HepG2 (cell line): Measurements from ENCODE around the gene AK6. TPM values are rescaled to one million over a fixed set of nuclear protein-coding genes. Genes with fewer than 3 reads are reported as not detected.

Experiments
- ATAC-seq: fragments of 200-7000 bp; cut with Tn5 transposase; 3 replicates; pipeline ENCODE4 v1.9.1; 2020; ENCODE audit warnings: mild to moderate bottlenecking, moderate library complexity
- BruUV-seq: library from RNA; stranded (reverse); fragments of 400-500 nt; replicated peaks from 2 replicates; lab custom pipeline; 2021; lab: Mats Ljungman, UMichigan
- CTCF ChIA-PET: fragments of 300-600 bp; formaldehyde crosslinking; extraction: SDS; loops from one replicate; lab custom pipeline; 2021; ENCODE audit warnings: low total read pairs, inconsistent platforms, low intra/inter-chr PET ratio; lab: Yijun Ruan, JAX
- POLR2A ChIA-PET: fragments of 350-600 bp; sonication (Branson Sonifier 250); formaldehyde crosslinking; loops from one replicate; lab custom pipeline; 2020; ENCODE audit warnings: antibody characterized with exemption, inconsistent platforms; lab: Yijun Ruan, JAX
- DNase-seq: peaks from one replicate; pipeline ENCODE4 v3.0.0-alpha.2; 2015; ENCODE audit warnings: low spot score
- FAIRE-seq: peaks from 3 replicates; lab custom pipeline; 2011; peaks lifted over from hg19 to GRCh38; lab: Jason Lieb, UNC
- H2AFZ ChIP-seq: one replicate; pipeline ENCODE4 v1.6.1; 2011; ENCODE audit warnings: low read length, inconsistent platforms
- H3K27ac ChIP-seq: fragments of 300-600 bp; 3 replicates; pipeline ENCODE4 v1.8.0; 2011; ENCODE audit warnings: mixed run types, mild to moderate bottlenecking, mixed read lengths, low read length, inconsistent platforms; ENCODE audit not compliant: insufficient read depth; ENCODE audit errors: extremely low read length
- H3K27me3 ChIP-seq, 2 experiments: fragments of 200-600 bp in 1 of 2; 2 replicates in 1 of 2; 3 replicates in 1 of 2; pipeline versions ENCODE4 v1.6.0 to v1.8.0; 2011; ENCODE audit warnings: low read length in 2 of 2, mild to moderate bottlenecking in 2 of 2, moderate library complexity in 2 of 2, inconsistent platforms in 1 of 2; ENCODE audit not compliant: insufficient read depth in 2 of 2, control insufficient read depth in 1 of 2
- H3K36me3 ChIP-seq, 2 experiments: fragments of 200-600 bp in 1 of 2; replicated peaks in 1 of 2; 2 replicates in 1 of 2; 3 replicates in 1 of 2; pipeline versions ENCODE4 v1.5.1 to v1.8.0; 2011; ENCODE audit warnings: low read length in 2 of 2, inconsistent platforms in 1 of 2; ENCODE audit not compliant: insufficient read depth in 2 of 2, control insufficient read depth in 1 of 2
- H3K4me1 ChIP-seq: 2 replicates; pipeline ENCODE4 v1.5.1; 2012; ENCODE audit warnings: low read length, inconsistent platforms; ENCODE audit not compliant: insufficient read depth
- H3K4me2 ChIP-seq: 2 replicates; pipeline ENCODE4 v1.6.0; 2011; ENCODE audit warnings: low read depth, low read length, inconsistent platforms
- H3K4me3 ChIP-seq, 3 experiments: fragments of 200-600 bp in 1 of 3; sonication (generic), shearing (Covaris generic) in 1 of 3; replicated peaks in 1 of 3; 2 replicates each; pipeline ENCODE4 v1.5.1; 2011 to 2016; ENCODE audit warnings: low read length in 3 of 3, inconsistent platforms in 2 of 3, low read depth in 2 of 3, mild to moderate bottlenecking in 2 of 3, control low read depth in 1 of 3, mixed read lengths in 1 of 3; ENCODE audit not compliant: insufficient read depth in 1 of 3
- H3K79me2 ChIP-seq: one replicate; pipeline ENCODE4 v1.6.1; 2011; ENCODE audit warnings: low read length, inconsistent platforms; ENCODE audit not compliant: insufficient read depth
- H3K9ac ChIP-seq: 2 replicates; pipeline ENCODE4 v1.6.0; 2011; ENCODE audit warnings: mild to moderate bottlenecking, low read depth, low read length, inconsistent platforms; ENCODE audit not compliant: insufficient read depth
- H3K9me3 ChIP-seq: 2 replicates; pipeline ENCODE4 v1.5.1; 2012; ENCODE audit warnings: mild to moderate bottlenecking, low read length
- H4K20me1 ChIP-seq: 2 replicates; pipeline ENCODE4 v1.6.0; 2011; ENCODE audit warnings: inconsistent platforms, mild to moderate bottlenecking, low read length, moderate library complexity; ENCODE audit not compliant: insufficient read depth
- CTCF ChIP-seq: sonication (generic); formaldehyde crosslinking; IDR thresholded peaks from 2 replicates; pipeline ENCODE4 v1.5.0; 2020; ENCODE audit warnings: mild to moderate bottlenecking, missing genetic modification reagents, moderate library complexity
- EP300 ChIP-seq, 3 experiments: sonication (generic) in 1 of 3; formaldehyde crosslinking in 1 of 3; IDR thresholded peaks; 2 replicates each; pipeline versions ENCODE4 v1.5.1 to v1.6.1; 2011 to 2020; ENCODE audit warnings: low read depth in 2 of 3, low read length in 2 of 3, borderline replicate concordance in 1 of 3, improper control_type of control experiment in 1 of 3, mild to moderate bottlenecking in 1 of 3, missing genetic modification reagents in 1 of 3, moderate library complexity in 1 of 3
- NFIC ChIP-seq: IDR thresholded peaks from 2 replicates; pipeline ENCODE4 v1.6.1; 2012; ENCODE audit warnings: mild to moderate bottlenecking, low read length, inconsistent platforms
- ONECUT2 ChIP-seq: sonication (generic); formaldehyde crosslinking; IDR thresholded peaks from 2 replicates; pipeline ENCODE4 v1.4.0; 2020; ENCODE audit warnings: missing genetic modification reagents
- STAG1 ChIP-seq: sonication (generic); formaldehyde crosslinking; IDR thresholded peaks from 2 replicates; pipeline ENCODE4 v1.4.0; 2020; ENCODE audit warnings: missing genetic modification reagents
- THAP7 ChIP-seq: sonication (generic); formaldehyde crosslinking; IDR thresholded peaks from 2 replicates; pipeline ENCODE4 v1.8.1; 2023; ENCODE audit warnings: mild to moderate bottlenecking, missing genetic modification reagents
- ZNF317 ChIP-seq: sonication (generic); formaldehyde crosslinking; IDR thresholded peaks from 2 replicates; pipeline ENCODE4 v1.5.0; 2020; ENCODE audit warnings: mild to moderate bottlenecking, missing genetic modification reagents
- ZNF597 ChIP-seq: sonication (generic); formaldehyde crosslinking; IDR thresholded peaks from 2 replicates; pipeline ENCODE4 v1.5.0; 2020; ENCODE audit warnings: missing genetic modification reagents
- ZNF816 ChIP-seq: sonication (generic); formaldehyde crosslinking; IDR thresholded peaks from 2 replicates; pipeline ENCODE4 v1.8.0; 2022; ENCODE audit warnings: missing genetic modification reagents, mild to moderate bottlenecking, borderline replicate concordance
- WGBS: methylation state at CpG from one replicate; pipeline ENCODE4 v1.1.6; 2017; ENCODE audit warnings: low lambda C conversion rate; 5-methylcytosine and 5-hydroxymethylcytosine counted together
- in situ Hi-C: cut with HindIII; loops from 2 replicates; pipeline ENCODE4 v1.10.0; 2017; ENCODE audit warnings: low pct_unique_long_range_greater_than_20kb; ENCODE audit not compliant: extremely low pct_ligation_motif_present
- intact Hi-C: fragments of 100-400 bp; cut with micrococcal nuclease; formaldehyde crosslinking; loops from one replicate; pipeline ENCODE4 v1.10.0; 2022; ENCODE audit not compliant: unreplicated experiment
- polyA plus RNA-seq, 8 experiments: library from polyadenylated mRNA; depleted of rRNA in 3 of 8; stranded (reverse) in 7 of 8; unstranded in 1 of 8; fragments of >200 nt; fragmentation: Illumina TruSeq in 4 of 8; extraction: Trizol in 4 of 8; gene quantifications; 2 replicates each; pipeline versions ENCODE4 v1.2.1 to v1.2.3, GENCODE V29; 2011 to 2016; ENCODE audit warnings: low read depth in 4 of 8, missing spikeins in 1 of 8, mixed read lengths in 1 of 8; ENCODE audit not compliant: insufficient read depth in 1 of 8
- total RNA-seq, 5 experiments: library from RNA; depleted of rRNA; stranded (reverse); fragments of >200 nt; fragmentation: Illumina TruSeq; extraction: Trizol; gene quantifications; 2 replicates each; pipeline ENCODE4 v1.2.3, GENCODE V29; 2016; ENCODE audit warnings: low read depth in 1 of 5

The AK6 gene
- total and polyA plus RNA-seq, 2 of the 13 experiments (the other 11 are each of a cell fraction or from before 2014, with no cell fraction given) = 31.1 to 77.2 TPM

- ChIA-PET POLR2A (no interaction called here), CTCF (no interaction called here)
- no TSS peak for BruUV-seq
- Histone ChIP-seq H4K20me1 (peaks cover 12% of the 10 kb centered on the region), H3K27me3 (no peaks in the 10 kb centered on the region; a peak in 1 of 5 replicates), H3K4me1 (peaks cover 22% of the 10 kb centered on the region), H3K27ac (no peak overlapping the region), H2AFZ (no peak overlapping the region), H3K9ac (no peak overlapping the region), H3K4me2 (no peak overlapping the region)
- intact Hi-C loops = no loop called here
- WGBS = 63% methylated on average over 3 of the region's 3 CpGs
- in situ Hi-C loops = no loop called here
- FAIRE-seq (peak; percentile 78), DNase-seq (peak; percentile 29), ATAC-seq (peak; percentile 49)
- TF ChIP-seq CTCF (CRISPR knock-in tag) = 0 out of 2 replicates have a peak, but pooled peaks have one; percentile 10
- TF ChIP-seq STAG1 (CRISPR knock-in tag) = peak; percentile 32; the same call in 1 of the 2 replicates
- TF ChIP-seq ONECUT2 (CRISPR knock-in tag) = no peak
- TF ChIP-seq, all 625 proteins: peak for 2
- H3K79me2 ChIP-seq = peaks cover 75% of the 10 kb centered on the region
- H3K36me3 ChIP-seq = peaks cover 8 to 42% of the 10 kb centered on the region in 2 experiments; a peak in 4 of 5 replicates
- no peaks in the 10 kb centered on the region for H3K9me3 ChIP-seq
- no peak overlapping the region for H3K4me3 ChIP-seq
Observed at GRCh38 chr5:69364414-69364813, 4.9 kb downstream of the AK6 start.

GRCh38 chr5:69360442-69360841 lies 8.9 kb downstream of the AK6 start:
- POLR2A ChIA-PET = no interaction called here

More at GRCh38 chr5:69360442-69360841, 8.9 kb downstream of the AK6 start:
- no peaks in the 10 kb centered on the region for H3K4me1 ChIP-seq
- CTCF ChIA-PET = no interaction called here
- H3K79me2 ChIP-seq = peaks cover 46% of the 10 kb centered on the region
- WGBS = 100% methylated on average over 1 of the region's 1 CpG
- no peak overlapping the region for H3K4me2 ChIP-seq
- H3K27ac ChIP-seq = no peak overlapping the region
- no peak overlapping the region for H3K9ac ChIP-seq
- FAIRE-seq (no peak), ATAC-seq (no peak)
- H4K20me1 ChIP-seq = no peaks in the 10 kb centered on the region; the same call in 1 of the 2 replicates
- intact Hi-C loops = no loop called here
- TF ChIP-seq EP300 (IDR thresholded peaks at IDR 0.05; ENCODE audit: low read depth in 2 of 2, low read length in 2 of 2) (no peak), EP300 (CRISPR knock-in tag; IDR thresholded peaks at IDR 0.05; ENCODE audit: borderline replicate concordance) (no peak), ZNF597 (no peak), ZNF317 (CRISPR knock-in tag) (no peak), NFIC (no peak), ZNF816 (no peak), THAP7 (CRISPR knock-in tag) (no peak)
- TF ChIP-seq, all 625 proteins: peak for 0
- no peak overlapping the region for H2AFZ ChIP-seq
- no TSS peak for BruUV-seq
- H3K9me3 ChIP-seq = no peaks in the 10 kb centered on the region
- in situ Hi-C loops = no loop called here
- H3K36me3 ChIP-seq = peaks cover 9 to 45% of the 10 kb centered on the region in 2 experiments
- DNase-seq = no peak
- no peak overlapping the region for H3K4me3 ChIP-seq
- H3K27me3 ChIP-seq = no peaks in the 10 kb centered on the region
